Measurements from ENCODE around the gene PIEZO2. TPM values are rescaled to one million over a fixed set of nuclear protein-coding genes. Genes with fewer than 3 reads are reported as not detected.

PIEZO2 gene
- total RNA-seq, 1 donor from 2014 or later = 1.7 TPM

GRCh38 chr18:10787293-10787901 lies 362.0 kb downstream of the PIEZO2 start:
- Mint-ChIP-seq H3K36me3 (ENCODE audit: insufficient read depth) (no peaks in the 10 kb centered on the region), H3K4me3 (ENCODE audit: low read depth) (no peak overlapping the region), H3K9me3 (ENCODE audit: low read depth) (no peaks in the 10 kb centered on the region), H3K27me3 (peaks cover 37% of the 10 kb centered on the region), H3K4me1 (ENCODE audit: low read depth) (no peaks in the 10 kb centered on the region), H3K27ac (no peak overlapping the region)
- peak; percentile 42 for DNase-seq (ENCODE audit: low spot score, unreplicated experiment)
- TF ChIP-seq, protein P1, sequence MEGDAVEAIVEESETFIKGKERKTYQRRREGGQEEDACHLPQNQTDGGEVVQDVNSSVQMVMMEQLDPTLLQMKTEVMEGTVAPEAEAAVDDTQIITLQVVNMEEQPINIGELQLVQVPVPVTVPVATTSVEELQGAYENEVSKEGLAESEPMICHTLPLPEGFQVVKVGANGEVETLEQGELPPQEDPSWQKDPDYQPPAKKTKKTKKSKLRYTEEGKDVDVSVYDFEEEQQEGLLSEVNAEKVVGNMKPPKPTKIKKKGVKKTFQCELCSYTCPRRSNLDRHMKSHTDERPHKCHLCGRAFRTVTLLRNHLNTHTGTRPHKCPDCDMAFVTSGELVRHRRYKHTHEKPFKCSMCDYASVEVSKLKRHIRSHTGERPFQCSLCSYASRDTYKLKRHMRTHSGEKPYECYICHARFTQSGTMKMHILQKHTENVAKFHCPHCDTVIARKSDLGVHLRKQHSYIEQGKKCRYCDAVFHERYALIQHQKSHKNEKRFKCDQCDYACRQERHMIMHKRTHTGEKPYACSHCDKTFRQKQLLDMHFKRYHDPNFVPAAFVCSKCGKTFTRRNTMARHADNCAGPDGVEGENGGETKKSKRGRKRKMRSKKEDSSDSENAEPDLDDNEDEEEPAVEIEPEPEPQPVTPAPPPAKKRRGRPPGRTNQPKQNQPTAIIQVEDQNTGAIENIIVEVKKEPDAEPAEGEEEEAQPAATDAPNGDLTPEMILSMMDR (IDR thresholded peaks at IDR 0.05; ENCODE audit: unreplicated experiment) = peak; percentile 87

DNA sequence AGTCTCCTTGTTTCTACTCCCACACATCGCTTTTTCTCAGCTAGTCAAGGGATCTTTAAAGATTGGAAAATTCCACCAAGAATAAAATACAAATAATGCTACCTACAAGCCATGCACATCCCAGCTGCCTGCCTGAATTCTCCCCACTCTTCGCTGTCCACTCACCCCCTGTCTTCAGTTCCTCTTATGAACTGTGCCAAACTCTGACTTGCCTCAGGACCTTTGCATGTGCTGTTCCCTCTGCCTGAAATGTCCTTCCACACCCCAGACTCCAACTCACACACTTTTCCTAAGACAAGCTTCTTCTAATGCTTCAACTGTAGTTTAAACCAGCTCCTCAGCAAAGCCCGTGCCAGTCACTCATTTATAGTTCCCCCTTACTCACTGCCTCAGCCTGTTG lies 363.6 kb downstream of the PIEZO2 start:
- Mint-ChIP-seq H3K4me3 (ENCODE audit: low read depth) (no peak overlapping the region), H3K27ac (no peak overlapping the region), H3K36me3 (ENCODE audit: insufficient read depth) (no peaks in the 10 kb centered on the region), H3K4me1 (ENCODE audit: low read depth) (no peaks in the 10 kb centered on the region), H3K9me3 (ENCODE audit: low read depth) (no peaks in the 10 kb centered on the region), H3K27me3 (peaks cover 29% of the 10 kb centered on the region)
- TF ChIP-seq, protein P1 (IDR thresholded peaks at IDR 0.05; ENCODE audit: unreplicated experiment) = no peak
- DNase-seq (ENCODE audit: low spot score, unreplicated experiment) = no peak

DNA sequence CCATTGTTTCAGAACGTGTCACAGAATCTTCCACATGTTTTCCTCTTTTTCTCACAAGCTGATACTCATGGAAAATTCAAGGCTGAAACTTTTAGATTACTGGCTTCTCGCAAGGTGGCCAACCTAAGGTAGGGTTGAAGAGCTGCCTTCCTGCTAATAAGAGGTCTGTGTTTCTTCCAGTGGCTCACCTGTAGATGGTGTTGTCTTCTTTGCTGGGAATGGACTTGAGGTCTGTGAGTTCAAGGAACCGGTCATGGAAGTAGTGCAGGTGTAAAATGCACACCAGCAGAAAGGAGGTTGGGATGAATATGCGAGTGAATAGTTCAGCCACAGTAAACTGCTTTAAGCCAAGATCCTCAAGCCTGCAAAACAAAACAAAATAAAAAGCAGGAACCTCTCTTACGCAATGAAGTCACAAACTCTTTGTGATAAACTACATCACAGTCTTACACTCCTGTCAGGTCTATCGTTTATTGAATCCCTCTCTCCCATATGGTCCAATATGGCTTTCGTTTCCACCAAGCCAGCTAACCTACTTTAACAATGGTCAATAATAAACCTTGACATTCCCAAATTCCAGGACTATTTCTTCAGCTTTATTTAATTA lies 364.7 kb downstream of the PIEZO2 start:
- TF ChIP-seq, protein P1 (IDR thresholded peaks at IDR 0.05; ENCODE audit: unreplicated experiment) = no peak
- Mint-ChIP-seq H3K27me3 (peaks cover 29% of the 10 kb centered on the region), H3K4me1 (ENCODE audit: low read depth) (no peaks in the 10 kb centered on the region), H3K27ac (no peak overlapping the region), H3K4me3 (ENCODE audit: low read depth) (no peak overlapping the region), H3K36me3 (ENCODE audit: insufficient read depth) (no peaks in the 10 kb centered on the region), H3K9me3 (ENCODE audit: low read depth) (no peaks in the 10 kb centered on the region)
- DNase-seq (ENCODE audit: low spot score, unreplicated experiment) = no peak

DNA sequence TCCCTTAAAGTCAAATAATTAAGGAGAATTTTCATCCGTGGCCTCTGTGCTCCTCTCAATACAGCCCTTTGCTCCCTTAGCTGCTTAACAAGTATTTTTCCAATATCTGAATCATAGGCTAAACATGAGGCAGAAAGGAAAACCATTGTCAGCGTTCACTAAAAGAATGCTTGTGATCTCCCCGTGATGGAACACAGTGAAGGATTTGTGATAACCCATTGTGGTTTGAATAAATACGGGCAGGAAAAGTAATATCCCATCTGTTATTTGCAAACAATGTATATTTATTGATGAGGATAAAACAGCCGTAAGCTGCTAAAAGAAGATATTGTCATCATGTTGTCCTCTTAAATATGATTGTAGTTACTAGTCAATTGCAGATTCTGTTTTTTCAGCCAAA lies 365.4 kb downstream of the PIEZO2 start:
- TF ChIP-seq, protein P1 (IDR thresholded peaks at IDR 0.05; ENCODE audit: unreplicated experiment) = no peak
- H3K4me3 Mint-ChIP-seq (ENCODE audit: low read depth) = no peak overlapping the region
- H3K27ac Mint-ChIP-seq = no peak overlapping the region
- no peak for DNase-seq (ENCODE audit: low spot score, unreplicated experiment)
- H3K4me1 Mint-ChIP-seq (ENCODE audit: low read depth) = no peaks in the 10 kb centered on the region
- H3K9me3 Mint-ChIP-seq (ENCODE audit: low read depth) = no peaks in the 10 kb centered on the region
- peaks cover 26% of the 10 kb centered on the region for H3K27me3 Mint-ChIP-seq
- no peaks in the 10 kb centered on the region for H3K36me3 Mint-ChIP-seq (ENCODE audit: insufficient read depth)

DNA sequence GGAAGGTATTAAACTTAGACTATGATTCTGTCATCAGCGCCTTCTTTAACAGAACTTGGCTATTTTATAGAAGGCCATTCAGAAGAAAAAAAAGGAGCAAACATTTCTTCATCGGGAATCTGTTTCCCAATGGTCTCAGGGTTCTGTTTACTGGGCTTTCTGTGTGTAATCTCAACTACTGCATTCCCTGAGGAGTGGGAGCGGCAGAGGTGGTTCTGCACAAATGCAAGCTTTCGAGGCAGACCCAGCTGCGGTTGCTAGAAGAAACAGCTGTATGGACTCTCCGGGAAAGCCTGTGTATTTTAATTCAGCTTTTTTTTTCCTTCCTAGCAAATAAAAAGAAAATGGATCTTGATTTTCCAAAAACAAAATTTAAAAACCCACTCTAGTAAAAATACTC lies 372.9 kb downstream of the PIEZO2 start:
- no peak overlapping the region for H3K27ac Mint-ChIP-seq
- H3K4me1 Mint-ChIP-seq (ENCODE audit: low read depth) = no peaks in the 10 kb centered on the region
- TF ChIP-seq, protein P1 (IDR thresholded peaks at IDR 0.05; ENCODE audit: unreplicated experiment) = no peak
- no peak for DNase-seq (ENCODE audit: low spot score, unreplicated experiment)
- no peak overlapping the region for H3K4me3 Mint-ChIP-seq (ENCODE audit: low read depth)
- peaks cover 2% of the 10 kb centered on the region for H3K36me3 Mint-ChIP-seq (ENCODE audit: insufficient read depth)
- peaks cover 7% of the 10 kb centered on the region for H3K9me3 Mint-ChIP-seq (ENCODE audit: low read depth)
- H3K27me3 Mint-ChIP-seq = peaks cover 10% of the 10 kb centered on the region
